SK-N-SH (cell line): ENCODE measurements around the gene CCNY.

Source experiments
- CHD2 ChIP-seq: fragments of 150-350 bp; IDR thresholded peaks from 2 replicates; pipeline ENCODE4 v1.6.1; 2018; ENCODE audit warnings: low read length; ENCODE audit not compliant: partially characterized antibody
- CTCF ChIP-seq: fragments of 200-600 bp; sonication (generic); IDR thresholded peaks from 2 replicates; pipeline ENCODE4 v1.6.1; 2017; ENCODE audit warnings: antibody characterized with exemption, mild to moderate bottlenecking, moderate library complexity
- EP300 ChIP-seq, 2 experiments: IDR thresholded peaks; 2 replicates each; pipeline versions ENCODE4 v1.4.0 to v1.6.1; 2012; ENCODE audit warnings: borderline replicate concordance in 1 of 2, low read depth in 1 of 2, low read length in 1 of 2
- EZH2phosphoT487 ChIP-seq: fragments of 200-600 bp; sonication (generic); IDR thresholded peaks from 2 replicates; pipeline ENCODE4 v1.6.1; 2017; ENCODE audit warnings: low read depth, mixed run types, mild to moderate bottlenecking, antibody characterized with exemption, moderate library complexity, borderline replicate concordance
- NRF1 ChIP-seq: IDR thresholded peaks from 2 replicates; pipeline ENCODE4 v1.6.1; 2012; ENCODE audit warnings: low read depth, mild to moderate bottlenecking, low read length
- POLR2AphosphoS5 ChIP-seq: IDR thresholded peaks from 2 replicates; pipeline ENCODE4 v1.6.1; 2012; ENCODE audit warnings: low read depth, low read length
- REST ChIP-seq: IDR thresholded peaks from 2 replicates; pipeline ENCODE4 v1.6.1; 2012; ENCODE audit warnings: mild to moderate bottlenecking, low read depth, low read length, moderate library complexity
- RFX5 ChIP-seq: IDR thresholded peaks from 2 replicates; pipeline ENCODE4 v1.6.1; 2012; ENCODE audit warnings: mild to moderate bottlenecking, improper control_type of control experiment, low read length
- SMC3 ChIP-seq: IDR thresholded peaks from 2 replicates; pipeline ENCODE4 v1.6.1; 2012; ENCODE audit warnings: low read depth, low read length, improper control_type of control experiment
- YY1 ChIP-seq: IDR thresholded peaks from 2 replicates; pipeline ENCODE4 v1.4.0; 2012; ENCODE audit warnings: low read depth, mild to moderate bottlenecking
- TF ChIP-seq, protein P1 (sequence below): IDR thresholded peaks from 2 replicates; pipeline ENCODE4 v1.4.0; 2012; ENCODE audit warnings: low read depth, borderline replicate concordance

DNA sequence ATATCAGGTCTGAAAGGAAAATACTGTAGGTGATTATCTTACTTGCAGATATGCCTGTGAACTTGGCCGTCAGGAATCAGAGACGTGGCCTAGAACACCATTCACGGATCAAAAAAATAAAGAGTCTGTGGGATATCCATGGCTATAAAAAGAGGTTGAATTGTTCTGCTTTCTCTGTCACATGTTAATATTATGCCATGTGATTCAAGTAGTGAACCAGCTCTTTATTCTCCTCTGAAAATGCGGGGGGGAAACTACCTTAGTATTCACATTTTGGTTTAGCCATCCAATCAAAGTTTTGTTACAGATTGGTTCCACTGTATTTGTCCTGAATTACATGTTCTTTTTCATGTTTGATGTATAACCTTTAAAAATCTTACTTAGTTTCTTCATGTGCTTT, 120.5 kb downstream of the CCNY start:
- TF ChIP-seq YY1 (no peak), CTCF (no peak), NRF1 (no peak), REST (no peak), CHD2 (no peak), EP300 (IDR thresholded peaks at IDR 0.05; ENCODE audit: borderline replicate concordance in 1 of 2, low read depth in 1 of 2, low read length in 1 of 2) (no peak), RFX5 (no peak), POLR2AphosphoS5 (no peak), EZH2phosphoT487 (no peak), SMC3 (no peak)
- TF ChIP-seq, protein P1, sequence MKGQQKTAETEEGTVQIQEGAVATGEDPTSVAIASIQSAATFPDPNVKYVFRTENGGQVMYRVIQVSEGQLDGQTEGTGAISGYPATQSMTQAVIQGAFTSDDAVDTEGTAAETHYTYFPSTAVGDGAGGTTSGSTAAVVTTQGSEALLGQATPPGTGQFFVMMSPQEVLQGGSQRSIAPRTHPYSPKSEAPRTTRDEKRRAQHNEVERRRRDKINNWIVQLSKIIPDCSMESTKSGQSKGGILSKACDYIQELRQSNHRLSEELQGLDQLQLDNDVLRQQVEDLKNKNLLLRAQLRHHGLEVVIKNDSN: no peak
